MCF 10A (cell line): ENCODE results near the gene FLRT1. TPM values are rescaled to one million over a fixed set of nuclear protein-coding genes. Genes with fewer than 3 reads are reported as not detected.

Experiments used
- BruUV-seq: library from RNA; stranded (reverse); fragments of 400-500 nt; replicated peaks from 2 replicates; lab custom pipeline; 2021; lab: Mats Ljungman, UMichigan
- CTCF ChIA-PET: fragments of 300-600 bp; sonication (Branson Sonifier 250); formaldehyde crosslinking; extraction: SDS; loops from one replicate; lab custom pipeline; 2021; ENCODE audit warnings: antibody characterized with exemption, inconsistent platforms; lab: Yijun Ruan, JAX
- POLR2A ChIA-PET: fragments of 300-600, 350-650 bp; sonication (Branson Sonifier 250); formaldehyde crosslinking; extraction: SDS; loops from one replicate; lab custom pipeline; 2020; ENCODE audit warnings: antibody characterized with exemption, inconsistent platforms; lab: Yijun Ruan, JAX
- DNase-seq: peaks from one replicate; pipeline ENCODE4 v3.0.0-alpha.2; 2018; ENCODE audit not compliant: unreplicated experiment
- H3K27ac Mint-ChIP-seq: one replicate; pipeline ENCODE4 v1.8.0; 2022; ENCODE audit warnings: mild to moderate bottlenecking, low read depth, mixed read lengths; ENCODE audit not compliant: unreplicated experiment
- H3K27me3 Mint-ChIP-seq: one replicate; pipeline ENCODE4 v1.8.0; 2022; ENCODE audit warnings: mixed read lengths; ENCODE audit not compliant: insufficient read depth, unreplicated experiment
- H3K36me3 Mint-ChIP-seq: one replicate; pipeline ENCODE4 v1.8.0; 2022; ENCODE audit warnings: mild to moderate bottlenecking, moderate library complexity, mixed read lengths; ENCODE audit not compliant: insufficient read depth, unreplicated experiment
- H3K4me1 Mint-ChIP-seq: one replicate; pipeline ENCODE4 v1.8.0; 2022; ENCODE audit warnings: mixed read lengths; ENCODE audit not compliant: insufficient read depth, unreplicated experiment
- H3K4me3 Mint-ChIP-seq: one replicate; pipeline ENCODE4 v1.8.0; 2022; ENCODE audit warnings: mild to moderate bottlenecking, moderate library complexity, mixed read lengths; ENCODE audit not compliant: unreplicated experiment
- H3K9me3 Mint-ChIP-seq: one replicate; pipeline ENCODE4 v1.8.0; 2022; ENCODE audit warnings: mixed read lengths; ENCODE audit not compliant: unreplicated experiment
- CTCF ChIP-seq: fragments of 200-600 bp; IDR thresholded peaks from one replicate; pipeline ENCODE4 v1.8.0; 2022; ENCODE audit warnings: antibody characterized with exemption, mild to moderate bottlenecking; ENCODE audit not compliant: unreplicated experiment
- intact Hi-C: fragments of 100-400 bp; cut with micrococcal nuclease; formaldehyde crosslinking; loops from 2 replicates; pipeline ENCODE4 v1.14.1; 2022
- total RNA-seq: library from RNA; stranded (reverse); gene quantifications from 2 replicates; pipeline ENCODE4 v1.2.3, GENCODE V29; 2022

The FLRT1 gene
- total RNA-seq, 1 experiment from 2014 or later: 2.7 TPM

- Mint-ChIP-seq H3K4me3 (no peak overlapping the region), H3K27me3 (peaks cover 34% of the 10 kb centered on the region), H3K36me3 (no peaks in the 10 kb centered on the region), H3K9me3 (no peaks in the 10 kb centered on the region), H3K4me1 (no peaks in the 10 kb centered on the region), H3K27ac (no peak overlapping the region)
- no peak for TF ChIP-seq CTCF
- no peak for DNase-seq
- BruUV-seq: no TSS peak
- CTCF ChIA-PET: no interaction called here
- POLR2A ChIA-PET: no interaction called here
- intact Hi-C loops: no loop called here
Measured at GRCh38 chr11:64027651-64028397, 7.9 kb upstream of the FLRT1 start.

DNA sequence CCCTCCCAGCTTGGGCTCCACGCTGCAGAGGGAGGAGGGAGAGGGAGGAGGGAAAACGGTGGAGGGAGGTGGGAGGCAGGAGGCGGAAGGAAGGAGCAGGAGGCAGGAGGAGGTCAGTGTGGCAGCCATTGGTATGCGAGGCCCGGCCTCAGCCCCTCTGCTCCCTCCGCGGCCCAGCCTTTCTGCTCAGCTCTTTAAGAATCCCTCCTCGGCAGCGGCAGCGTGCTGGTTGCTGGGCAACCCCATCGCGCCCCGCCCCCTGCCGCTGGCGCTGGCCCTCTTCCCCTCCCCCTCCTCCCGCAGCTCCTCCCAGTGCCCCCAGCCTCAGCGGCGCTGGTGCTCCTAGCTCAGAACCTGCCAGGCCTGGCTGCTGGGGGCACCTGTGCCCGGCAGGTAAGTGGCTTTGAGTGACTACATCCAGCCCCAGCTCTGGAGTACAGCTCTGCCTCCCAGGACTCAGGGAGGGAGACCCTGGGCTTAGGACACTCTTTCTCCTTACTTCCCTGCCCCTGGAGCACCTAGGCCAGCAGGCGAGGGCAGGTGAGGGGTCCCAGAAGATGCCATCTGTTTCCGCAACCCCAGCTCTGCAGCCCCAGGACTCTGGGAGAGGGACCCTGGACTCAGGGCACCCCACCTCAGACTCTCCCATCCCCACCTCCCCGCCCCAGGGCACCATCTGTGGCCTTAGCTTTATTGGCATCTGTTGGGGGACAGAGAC is 7.2 kb upstream of the FLRT1 start:
- Mint-ChIP-seq H3K36me3 (no peaks in the 10 kb centered on the region), H3K4me1 (no peaks in the 10 kb centered on the region), H3K9me3 (no peaks in the 10 kb centered on the region), H3K27me3 (peaks cover 39% of the 10 kb centered on the region), H3K4me3 (no peak overlapping the region), H3K27ac (no peak overlapping the region)
- no TSS peak for BruUV-seq
- intact Hi-C loops: no loop called here
- TF ChIP-seq CTCF: no peak
- ChIA-PET POLR2A (no interaction called here), CTCF (no interaction called here)
- no peak for DNase-seq

DNA sequence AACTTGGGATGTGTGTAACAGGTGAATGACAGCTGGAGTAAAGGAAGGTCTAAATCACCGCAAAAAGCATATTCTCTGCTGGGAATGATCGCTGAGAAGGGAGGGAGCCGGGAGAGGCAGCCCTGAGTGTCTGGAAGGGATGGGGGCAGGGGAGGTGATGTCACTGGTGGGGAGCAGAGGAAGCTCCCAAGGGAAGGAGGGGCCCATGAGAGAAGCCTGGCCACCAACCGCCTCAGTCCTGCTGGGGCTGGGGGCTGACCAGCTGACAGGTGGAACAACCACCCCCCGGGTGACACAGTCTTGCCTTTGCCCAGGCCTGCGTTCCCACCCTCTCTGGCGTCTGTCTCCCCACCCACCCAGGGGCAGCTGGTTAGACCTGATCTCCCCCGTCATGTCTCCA is 6.0 kb upstream of the FLRT1 start:
- no peak for DNase-seq
- intact Hi-C loops: no loop called here
- H3K36me3 Mint-ChIP-seq: no peaks in the 10 kb centered on the region
- H3K4me3 Mint-ChIP-seq: no peak overlapping the region
- no peak for TF ChIP-seq CTCF
- ChIA-PET POLR2A (interaction anchor here (0.7 to 1.2 kb wide), 2 partner anchors 9 to 10 kb away, joined by 4 to 5 read pairs; no protein-coding TSS in a partner anchor), CTCF (interaction anchor here (0.7 kb wide), 1 partner anchor 25 kb away, joined by 4 read pairs; no protein-coding TSS in a partner anchor)
- no peak overlapping the region for H3K27ac Mint-ChIP-seq
- H3K9me3 Mint-ChIP-seq: no peaks in the 10 kb centered on the region
- BruUV-seq: no TSS peak
- no peaks in the 10 kb centered on the region for H3K4me1 Mint-ChIP-seq
- peaks cover 50% of the 10 kb centered on the region for H3K27me3 Mint-ChIP-seq

GRCh38 chr11:64031001-64031400 is 4.7 kb upstream of the FLRT1 start:
- Mint-ChIP-seq H3K27ac (no peak overlapping the region), H3K4me1 (no peaks in the 10 kb centered on the region), H3K36me3 (no peaks in the 10 kb centered on the region), H3K4me3 (no peak overlapping the region), H3K27me3 (peaks cover 59% of the 10 kb centered on the region), H3K9me3 (no peaks in the 10 kb centered on the region)
- DNase-seq: no peak
- intact Hi-C loops: no loop called here
- CTCF ChIA-PET: no interaction called here
- no peak for TF ChIP-seq CTCF
- no TSS peak for BruUV-seq
- POLR2A ChIA-PET: no interaction called here
